RKO (cell line): ENCODE results near the gene TMEFF1.

Experiments used
- DNase-seq: peaks from one replicate; pipeline ENCODE4 v3.0.0-alpha.2; 2016; ENCODE audit warnings: low spot score

TMEFF1 gene

GRCh38 chr9:100619194-100619593 is 146.2 kb downstream of the TMEFF1 start:
- DNase-seq, result no peak

- no peak for DNase-seq
These were observed 146.7 kb downstream of the TMEFF1 start for GRCh38 chr9:100619665-100620064.

- DNase-seq, result no peak
These were observed 151.0 kb downstream of the TMEFF1 start for GRCh38 chr9:100623969-100624368.

- DNase-seq, result no peak
These were observed 154.0 kb downstream of the TMEFF1 start for GRCh38 chr9:100626949-100627348.
